HCT116 (cell line): ENCODE results near the gene TMEM132D. TPM values are rescaled to one million over a fixed set of nuclear protein-coding genes. Genes with fewer than 3 reads are reported as not detected.

Experiments used
- ATAC-seq: fragments of 200-7000 bp; cut with Tn5 transposase; 2 replicates; pipeline ENCODE4 v1.9.1; 2020; ENCODE audit warnings: mild to moderate bottlenecking, moderate library complexity
- BruUV-seq: library from RNA; stranded (reverse); fragments of 400-500 nt; replicated peaks from 2 replicates; lab custom pipeline; 2021; lab: Mats Ljungman, UMichigan
- CTCF ChIA-PET: fragments of 300-600 bp; sonication (Branson Sonifier 250); formaldehyde crosslinking; loops from one replicate; lab custom pipeline; 2021; ENCODE audit warnings: antibody characterized with exemption; lab: Charles Lee
- POLR2A ChIA-PET: fragments of 300-600, 350-600 bp; sonication (Branson Sonifier 250); formaldehyde crosslinking; loops from one replicate; lab custom pipeline; 2021; ENCODE audit warnings: antibody characterized with exemption; lab: Charles Lee
- RAD21 ChIA-PET, 2 experiments: fragments of 300-600 bp; sonication (Branson Sonifier 250); formaldehyde crosslinking; loops; one replicate each; lab custom pipeline; 2023; ENCODE audit warnings: low total read pairs in 2 of 2; ENCODE audit not compliant: uncharacterized antibody in 2 of 2, unreplicated experiment in 2 of 2, low non-redundant PET in 1 of 2; lab: Charles Lee
- DNase-seq: peaks from one replicate; pipeline ENCODE4 v3.0.0-alpha.2; 2010; ENCODE audit warnings: low read depth, low spot score
- H2AFZ ChIP-seq: fragments of 200-600 bp; shearing (Covaris generic), sonication (generic); 2 replicates; pipeline ENCODE4 v1.6.1; 2017; ENCODE audit warnings: low read depth, mixed run types, mixed read lengths, antibody characterized with exemption, low read length; ENCODE audit not compliant: poor library complexity, severe bottlenecking
- H3K27ac ChIP-seq: 2 replicates; pipeline ENCODE4 v1.5.1; 2012; ENCODE audit warnings: low read depth, low read length
- H3K27me3 ChIP-seq: fragments of 200-600 bp; sonication (generic); 2 replicates; pipeline ENCODE4 v1.6.1; 2016; ENCODE audit warnings: mixed run types, low read length, mixed read lengths; ENCODE audit not compliant: insufficient read depth
- H3K36me3 ChIP-seq, 2 experiments: fragments of 200-500 bp in 1 of 2; fragments of 200-600 bp in 1 of 2; sonication (Bioruptor generic) in 1 of 2; sonication (generic) in 1 of 2; 2 replicates each; pipeline versions ENCODE4 v1.5.1 to v1.6.1; 2014 to 2016; ENCODE audit warnings: low read length in 2 of 2, inconsistent platforms in 1 of 2, mixed read lengths in 1 of 2, mixed run types in 1 of 2; ENCODE audit not compliant: insufficient read depth in 2 of 2, control insufficient read depth in 1 of 2
- H3K4me1 ChIP-seq, 2 experiments: fragments of 200-600 bp in 1 of 2; sonication (generic) in 1 of 2; 2 replicates each; pipeline versions ENCODE4 v1.5.1 to v1.6.1; 2012 to 2017; ENCODE audit warnings: low read length in 2 of 2, inconsistent platforms in 1 of 2, mild to moderate bottlenecking in 1 of 2, mixed read lengths in 1 of 2, mixed run types in 1 of 2, moderate library complexity in 1 of 2; ENCODE audit not compliant: insufficient read depth in 2 of 2, control insufficient read depth in 1 of 2
- H3K4me2 ChIP-seq: fragments of 200-600 bp; sonication (generic); 2 replicates; pipeline ENCODE4 v1.6.1; 2017; ENCODE audit warnings: mixed run types, low read length, mixed read lengths
- H3K4me3 ChIP-seq, 2 experiments: fragments of 200-600 bp in 1 of 2; sonication (generic) in 1 of 2; replicated peaks in 1 of 2; 2 replicates each; pipeline ENCODE4 v1.5.1; 2011 to 2016; ENCODE audit warnings: low read length in 2 of 2, control low read depth in 1 of 2, low read depth in 1 of 2, mild to moderate bottlenecking in 1 of 2, mixed read lengths in 1 of 2, mixed run types in 1 of 2
- H3K79me2 ChIP-seq: fragments of 200-600 bp; sonication (generic); 2 replicates; pipeline ENCODE4 v1.6.1; 2017; ENCODE audit warnings: mild to moderate bottlenecking, mixed run types, low read length, moderate library complexity, mixed read lengths; ENCODE audit not compliant: insufficient read depth
- H3K9ac ChIP-seq: fragments of 200-600 bp; sonication (generic); 2 replicates; pipeline ENCODE4 v1.6.1; 2016; ENCODE audit warnings: low read length, mixed read lengths
- H3K9me2 ChIP-seq: fragments of 200-600 bp; sonication (generic), shearing (Covaris generic); 2 replicates; pipeline ENCODE4 v1.6.1; 2017; ENCODE audit warnings: mixed run types, mild to moderate bottlenecking, moderate library complexity; ENCODE audit not compliant: insufficient read depth
- H3K9me3 ChIP-seq, 2 experiments: fragments of 200-500 bp in 1 of 2; fragments of 200-600 bp in 1 of 2; sonication (Bioruptor generic) in 1 of 2; sonication (generic) in 1 of 2; 2 replicates each; pipeline ENCODE4 v1.6.1; 2014 to 2017; ENCODE audit warnings: low read length in 2 of 2, mixed read lengths in 2 of 2, inconsistent platforms in 1 of 2, low read depth in 1 of 2, mild to moderate bottlenecking in 1 of 2, mixed run types in 1 of 2, moderate library complexity in 1 of 2; ENCODE audit not compliant: control insufficient read depth in 1 of 2, insufficient read depth in 1 of 2
- H4K20me1 ChIP-seq: fragments of 200-600 bp; sonication (generic), shearing (Covaris generic); 2 replicates; pipeline ENCODE4 v1.6.1; 2017; ENCODE audit warnings: mixed run types, mild to moderate bottlenecking, moderate library complexity; ENCODE audit not compliant: insufficient read depth
- FOSL1 ChIP-seq: IDR thresholded peaks from 2 replicates; pipeline ENCODE4 v1.6.1; 2012; ENCODE audit warnings: low read depth
- JUND ChIP-seq: IDR thresholded peaks from 2 replicates; pipeline ENCODE4 v1.6.1; 2012
- POLR2AphosphoS5 ChIP-seq: IDR thresholded peaks from 2 replicates; pipeline ENCODE4 v1.6.1; 2011; ENCODE audit warnings: mild to moderate bottlenecking, low read depth, low read length, moderate library complexity
- SIN3A ChIP-seq: IDR thresholded peaks from 2 replicates; pipeline ENCODE4 v1.6.1; 2012; ENCODE audit warnings: low read depth
- ZNF274 ChIP-seq: fragments of 200-500 bp; sonication (Bioruptor generic); IDR thresholded peaks from 2 replicates; pipeline ENCODE4 v1.6.1; 2014; ENCODE audit warnings: mild to moderate bottlenecking, low read depth, low read length, inconsistent platforms
- intact Hi-C: fragments of 100-400 bp; cut with micrococcal nuclease; formaldehyde crosslinking; loops from 2 replicates; pipeline ENCODE4 v1.10.0; 2022
- total RNA-seq: library from RNA; stranded (reverse); gene quantifications from one replicate; pipeline ENCODE4 v1.2.1, GENCODE V29; 2021; ENCODE audit not compliant: unreplicated experiment
- TF ChIP-seq, protein P1 (sequence below): IDR thresholded peaks from 2 replicates; pipeline ENCODE4 v1.6.1; 2011; ENCODE audit warnings: mild to moderate bottlenecking, low read length, moderate library complexity; ENCODE audit not compliant: insufficient replicate concordance; ENCODE audit errors: extremely low read depth
- TF ChIP-seq, protein P2 (sequence below): IDR thresholded peaks from 2 replicates; pipeline ENCODE4 v1.6.1; 2012; ENCODE audit warnings: low read depth

The TMEM132D gene
- total RNA-seq, 1 experiment from 2014 or later = not detected

- ATAC-seq = no peak
- no TSS peak for BruUV-seq
- Histone ChIP-seq H3K79me2 (no peaks in the 10 kb centered on the region), H3K9me3 (peaks cover 7 to 22% of the 10 kb centered on the region in 2 experiments; a peak in 3 of 4 replicates), H3K4me2 (no peak overlapping the region), H3K4me3 (no peak overlapping the region), H3K27ac (no peak overlapping the region), H3K27me3 (no peaks in the 10 kb centered on the region)
- CTCF ChIA-PET = no interaction called here
- POLR2A ChIA-PET = no interaction called here
- no peak for TF ChIP-seq POLR2AphosphoS5
- TF ChIP-seq, protein P1, sequence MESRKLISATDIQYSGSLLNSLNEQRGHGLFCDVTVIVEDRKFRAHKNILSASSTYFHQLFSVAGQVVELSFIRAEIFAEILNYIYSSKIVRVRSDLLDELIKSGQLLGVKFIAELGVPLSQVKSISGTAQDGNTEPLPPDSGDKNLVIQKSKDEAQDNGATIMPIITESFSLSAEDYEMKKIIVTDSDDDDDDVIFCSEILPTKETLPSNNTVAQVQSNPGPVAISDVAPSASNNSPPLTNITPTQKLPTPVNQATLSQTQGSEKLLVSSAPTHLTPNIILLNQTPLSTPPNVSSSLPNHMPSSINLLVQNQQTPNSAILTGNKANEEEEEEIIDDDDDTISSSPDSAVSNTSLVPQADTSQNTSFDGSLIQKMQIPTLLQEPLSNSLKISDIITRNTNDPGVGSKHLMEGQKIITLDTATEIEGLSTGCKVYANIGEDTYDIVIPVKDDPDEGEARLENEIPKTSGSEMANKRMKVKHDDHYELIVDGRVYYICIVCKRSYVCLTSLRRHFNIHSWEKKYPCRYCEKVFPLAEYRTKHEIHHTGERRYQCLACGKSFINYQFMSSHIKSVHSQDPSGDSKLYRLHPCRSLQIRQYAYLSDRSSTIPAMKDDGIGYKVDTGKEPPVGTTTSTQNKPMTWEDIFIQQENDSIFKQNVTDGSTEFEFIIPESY = no peak
- no peak for TF ChIP-seq FOSL1
- no peak for TF ChIP-seq ZNF274
- TF ChIP-seq SIN3A = no peak
- TF ChIP-seq, protein P2, sequence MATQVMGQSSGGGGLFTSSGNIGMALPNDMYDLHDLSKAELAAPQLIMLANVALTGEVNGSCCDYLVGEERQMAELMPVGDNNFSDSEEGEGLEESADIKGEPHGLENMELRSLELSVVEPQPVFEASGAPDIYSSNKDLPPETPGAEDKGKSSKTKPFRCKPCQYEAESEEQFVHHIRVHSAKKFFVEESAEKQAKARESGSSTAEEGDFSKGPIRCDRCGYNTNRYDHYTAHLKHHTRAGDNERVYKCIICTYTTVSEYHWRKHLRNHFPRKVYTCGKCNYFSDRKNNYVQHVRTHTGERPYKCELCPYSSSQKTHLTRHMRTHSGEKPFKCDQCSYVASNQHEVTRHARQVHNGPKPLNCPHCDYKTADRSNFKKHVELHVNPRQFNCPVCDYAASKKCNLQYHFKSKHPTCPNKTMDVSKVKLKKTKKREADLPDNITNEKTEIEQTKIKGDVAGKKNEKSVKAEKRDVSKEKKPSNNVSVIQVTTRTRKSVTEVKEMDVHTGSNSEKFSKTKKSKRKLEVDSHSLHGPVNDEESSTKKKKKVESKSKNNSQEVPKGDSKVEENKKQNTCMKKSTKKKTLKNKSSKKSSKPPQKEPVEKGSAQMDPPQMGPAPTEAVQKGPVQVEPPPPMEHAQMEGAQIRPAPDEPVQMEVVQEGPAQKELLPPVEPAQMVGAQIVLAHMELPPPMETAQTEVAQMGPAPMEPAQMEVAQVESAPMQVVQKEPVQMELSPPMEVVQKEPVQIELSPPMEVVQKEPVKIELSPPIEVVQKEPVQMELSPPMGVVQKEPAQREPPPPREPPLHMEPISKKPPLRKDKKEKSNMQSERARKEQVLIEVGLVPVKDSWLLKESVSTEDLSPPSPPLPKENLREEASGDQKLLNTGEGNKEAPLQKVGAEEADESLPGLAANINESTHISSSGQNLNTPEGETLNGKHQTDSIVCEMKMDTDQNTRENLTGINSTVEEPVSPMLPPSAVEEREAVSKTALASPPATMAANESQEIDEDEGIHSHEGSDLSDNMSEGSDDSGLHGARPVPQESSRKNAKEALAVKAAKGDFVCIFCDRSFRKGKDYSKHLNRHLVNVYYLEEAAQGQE = no peak
- TF ChIP-seq JUND = no peak
- TF ChIP-seq, all 23 proteins: peak for 0
- no peak for DNase-seq
- intact Hi-C loops = no loop called here
- Histone ChIP-seq H4K20me1 (no peaks in the 10 kb centered on the region), H3K9ac (no peak overlapping the region), H3K4me1 (no peaks in the 10 kb centered on the region), H3K9me2 (no peaks in the 10 kb centered on the region), H2AFZ (no peak overlapping the region), H3K36me3 (no peaks in the 10 kb centered on the region)
- RAD21 ChIA-PET = no interaction called here
Observed at GRCh38 chr12:129409281-129409680, 494.5 kb downstream of the TMEM132D start.
